ENCODE data around the gene SLC25A41.

DNA sequence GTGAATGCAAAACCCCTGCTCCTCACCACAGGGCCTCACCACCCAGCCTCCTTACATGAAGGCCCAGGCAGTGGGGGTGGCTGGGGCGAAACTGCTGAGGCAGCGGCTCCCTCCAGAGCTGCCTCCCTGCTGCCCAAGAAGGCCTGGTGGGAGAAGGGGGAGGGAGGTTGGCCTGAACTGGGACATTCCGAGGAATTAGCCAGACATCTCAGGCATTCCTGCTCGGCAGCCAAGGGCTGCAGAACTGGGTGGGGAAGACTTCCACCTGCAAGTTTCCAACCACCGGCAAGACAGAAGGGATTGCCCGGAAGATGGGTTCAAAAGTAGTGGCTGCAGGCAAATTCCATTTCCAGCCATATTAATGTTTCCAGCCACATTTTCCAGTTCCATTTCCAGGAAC is 55.5 kb downstream of the SLC25A41 start:
- TF ChIP-seq, protein P1, sequence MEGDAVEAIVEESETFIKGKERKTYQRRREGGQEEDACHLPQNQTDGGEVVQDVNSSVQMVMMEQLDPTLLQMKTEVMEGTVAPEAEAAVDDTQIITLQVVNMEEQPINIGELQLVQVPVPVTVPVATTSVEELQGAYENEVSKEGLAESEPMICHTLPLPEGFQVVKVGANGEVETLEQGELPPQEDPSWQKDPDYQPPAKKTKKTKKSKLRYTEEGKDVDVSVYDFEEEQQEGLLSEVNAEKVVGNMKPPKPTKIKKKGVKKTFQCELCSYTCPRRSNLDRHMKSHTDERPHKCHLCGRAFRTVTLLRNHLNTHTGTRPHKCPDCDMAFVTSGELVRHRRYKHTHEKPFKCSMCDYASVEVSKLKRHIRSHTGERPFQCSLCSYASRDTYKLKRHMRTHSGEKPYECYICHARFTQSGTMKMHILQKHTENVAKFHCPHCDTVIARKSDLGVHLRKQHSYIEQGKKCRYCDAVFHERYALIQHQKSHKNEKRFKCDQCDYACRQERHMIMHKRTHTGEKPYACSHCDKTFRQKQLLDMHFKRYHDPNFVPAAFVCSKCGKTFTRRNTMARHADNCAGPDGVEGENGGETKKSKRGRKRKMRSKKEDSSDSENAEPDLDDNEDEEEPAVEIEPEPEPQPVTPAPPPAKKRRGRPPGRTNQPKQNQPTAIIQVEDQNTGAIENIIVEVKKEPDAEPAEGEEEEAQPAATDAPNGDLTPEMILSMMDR (IDR thresholded peaks at IDR 0.05; ENCODE audit: poor library complexity, severe bottlenecking), result no peak
- no peak for TF ChIP-seq EZH2 (IDR thresholded peaks at IDR 0.05; ENCODE audit: borderline replicate concordance, insufficient read depth, low read length, poor library complexity, severe bottlenecking)
